Stimulated activated CD8-positive, alpha-beta memory T cell treated with anti-CD3 and anti-CD28 coated beads, Interleukin-15, amount 100 ng/mL, for 24 hours (primary cell): Measurements from ENCODE around the gene ADARB2.
"Not testable (repeated sequence)": the region's sequence is repeated elsewhere in the genome, so short reads cannot be mapped to it uniquely, and the experiment has no call there.

Experiments used
- DNase-seq: peaks from one replicate; pipeline ENCODE4 v3.0.0-alpha.2; 2020; ENCODE audit warnings: low read depth

The ADARB2 gene

DNA sequence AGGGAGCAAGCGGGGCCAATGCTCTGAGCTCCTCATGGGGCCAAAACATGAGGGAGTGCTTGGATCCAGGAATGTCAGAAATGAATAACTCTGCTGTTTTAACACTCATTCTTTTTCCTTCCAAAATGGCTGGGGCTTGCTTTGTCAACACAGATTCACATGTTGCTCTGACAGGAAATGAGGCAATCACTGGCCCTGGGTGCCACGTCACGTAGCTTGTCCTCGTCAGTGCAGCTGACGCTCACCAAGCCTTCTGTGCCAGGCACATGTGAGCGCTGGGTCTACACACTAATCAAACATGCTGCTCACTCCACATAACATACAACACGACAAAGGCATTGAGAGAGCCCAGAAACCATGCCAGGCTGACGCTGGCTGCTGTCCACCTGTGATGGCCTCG, 482.2 kb downstream of the ADARB2 start:
- no peak for DNase-seq

DNA sequence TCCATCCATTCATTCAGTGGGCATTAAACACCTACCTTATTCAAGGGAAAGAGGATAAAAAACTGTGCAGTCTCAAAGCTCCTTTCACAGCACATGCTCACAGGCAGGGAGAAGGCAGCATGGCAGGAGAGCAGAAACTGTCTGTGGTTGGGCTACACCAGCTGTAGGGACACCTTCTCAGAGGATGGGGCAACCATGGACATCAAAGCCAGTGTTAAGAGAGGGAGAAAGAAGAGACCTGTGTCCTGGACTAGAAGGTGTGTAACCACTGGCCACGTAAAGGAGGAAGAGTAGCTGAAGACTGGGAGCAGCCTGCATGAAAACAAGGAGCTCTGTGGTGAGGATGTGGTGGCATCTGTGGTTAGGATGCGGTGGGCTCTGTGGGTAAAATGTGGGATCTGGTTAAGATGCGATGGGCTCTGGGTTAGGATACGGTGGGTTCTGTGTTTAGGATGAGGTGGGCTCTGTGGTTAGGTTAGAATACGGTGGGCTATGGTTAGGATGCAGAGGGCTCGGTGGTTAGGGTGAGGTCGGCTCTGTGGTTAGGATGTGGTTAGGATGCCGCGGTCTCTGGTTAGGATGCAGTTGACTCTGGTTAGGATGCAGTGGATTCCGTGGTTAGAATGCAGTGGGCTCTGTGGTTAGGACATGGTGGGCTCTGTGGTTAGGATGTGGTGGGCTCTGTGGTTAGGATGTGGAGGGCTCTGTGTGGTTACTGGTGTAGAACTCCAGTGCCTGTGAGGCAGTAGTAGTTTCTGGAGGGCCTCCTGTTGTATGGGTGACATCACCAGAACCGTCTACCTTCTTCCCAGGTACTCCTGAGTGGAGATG, 483.6 kb downstream of the ADARB2 start:
- no peak for DNase-seq

DNA sequence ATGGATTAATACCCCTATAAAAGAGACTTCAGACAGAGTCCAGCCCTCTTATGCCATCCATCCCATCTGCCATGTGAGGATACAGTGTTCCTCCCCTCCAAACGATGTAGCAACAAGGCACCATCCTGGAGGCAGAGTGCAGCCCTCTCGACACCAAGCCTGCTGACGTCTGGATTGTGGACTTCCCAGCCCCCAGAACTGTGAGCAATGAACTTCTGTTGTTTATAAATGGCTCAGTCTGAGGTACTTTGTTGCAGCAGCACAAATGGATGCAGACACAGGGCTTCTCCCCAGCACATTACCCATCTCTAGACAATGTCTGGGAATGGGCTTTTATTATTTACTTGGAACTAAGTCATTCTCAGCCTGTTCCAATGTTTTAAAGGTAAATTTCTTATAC, 485.6 kb downstream of the ADARB2 start:
- DNase-seq = no peak

DNA sequence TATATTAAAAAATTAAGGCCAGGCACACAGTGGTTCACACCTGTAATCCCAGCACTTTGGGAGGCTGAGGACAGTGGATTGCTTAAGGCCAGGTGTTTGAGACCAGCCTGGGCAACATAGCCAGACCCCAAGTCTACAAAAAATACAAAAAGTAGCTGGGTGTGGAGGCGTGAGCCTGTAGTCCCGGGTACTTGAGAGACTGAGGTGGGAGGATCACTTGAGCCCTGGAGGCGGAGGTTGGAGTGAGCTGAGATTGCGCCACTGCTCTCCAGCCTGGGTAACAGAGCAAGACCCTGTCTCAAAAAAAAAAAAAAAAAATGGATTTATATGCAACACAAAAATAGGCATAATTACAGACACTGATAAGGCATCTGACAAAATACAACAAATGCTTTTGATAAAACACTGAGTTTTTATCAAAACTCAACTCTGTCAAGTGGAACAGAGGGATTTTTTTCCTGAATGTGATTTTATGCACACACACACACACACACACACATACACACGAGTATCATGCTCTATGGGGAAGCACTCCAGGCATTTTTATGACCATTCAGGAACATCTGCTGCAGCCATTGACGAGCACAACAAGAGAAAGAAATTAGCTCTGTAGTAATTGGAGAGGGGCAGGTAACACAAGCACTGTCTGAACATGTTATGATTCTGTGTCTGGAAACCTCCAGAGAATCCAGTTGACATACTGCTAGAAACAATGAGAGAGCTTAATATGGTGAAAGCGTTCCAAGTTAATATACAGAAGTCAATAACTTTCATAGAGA, 488.0 kb downstream of the ADARB2 start:
- DNase-seq = no peak

DNA sequence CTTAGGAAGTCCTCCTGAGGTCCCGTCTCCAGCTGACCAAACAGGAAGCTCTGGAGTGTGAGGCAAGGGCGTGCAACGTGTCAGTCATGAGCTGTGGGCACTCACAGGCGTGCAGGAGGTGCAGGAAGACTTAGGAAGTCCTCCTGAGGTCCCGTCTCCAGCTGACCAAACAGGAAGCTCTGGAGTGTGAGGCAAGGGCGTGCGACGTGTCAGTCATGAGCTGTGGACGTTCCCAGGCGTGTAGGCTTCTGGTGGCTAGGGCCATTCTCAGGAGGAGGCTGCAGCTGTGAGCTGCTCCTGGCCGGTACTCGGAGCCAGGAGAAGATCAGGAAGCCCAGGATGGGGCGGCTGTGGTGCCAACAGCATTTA, 489.1 kb downstream of the ADARB2 start:
- DNase-seq = not testable (repeated sequence)

DNA sequence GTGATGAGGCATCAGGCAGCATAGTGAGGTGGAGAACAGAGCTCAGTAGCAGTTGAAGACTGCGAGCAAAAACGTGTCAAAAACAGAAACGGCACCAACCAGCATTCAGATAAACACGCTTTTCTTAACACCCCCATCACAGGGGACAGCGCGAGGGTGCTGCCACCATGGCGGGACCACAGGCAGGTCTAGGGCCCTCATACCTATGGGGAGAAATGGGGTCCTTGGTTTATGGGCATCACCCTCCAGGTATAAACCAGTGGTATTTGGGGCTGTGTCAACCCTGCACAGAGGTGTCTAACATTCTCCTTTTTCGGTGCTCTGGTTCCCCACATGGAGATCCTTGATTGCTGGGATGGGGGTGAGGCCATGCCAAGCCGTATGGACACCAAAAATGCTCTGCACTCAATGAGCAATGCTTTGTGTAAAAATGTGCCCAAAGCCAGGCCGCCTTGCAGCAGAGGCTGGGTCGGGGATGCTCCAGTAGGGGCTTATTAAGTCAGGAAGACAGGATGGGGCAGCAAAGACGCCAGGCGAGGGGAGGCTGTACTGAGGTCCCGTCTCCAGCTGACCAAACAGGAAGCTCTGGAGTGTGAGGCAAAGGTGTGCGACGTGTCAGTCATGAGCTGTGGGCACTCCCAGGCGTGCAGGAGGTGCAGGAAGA, 489.6 kb downstream of the ADARB2 start:
- no peak for DNase-seq

DNA sequence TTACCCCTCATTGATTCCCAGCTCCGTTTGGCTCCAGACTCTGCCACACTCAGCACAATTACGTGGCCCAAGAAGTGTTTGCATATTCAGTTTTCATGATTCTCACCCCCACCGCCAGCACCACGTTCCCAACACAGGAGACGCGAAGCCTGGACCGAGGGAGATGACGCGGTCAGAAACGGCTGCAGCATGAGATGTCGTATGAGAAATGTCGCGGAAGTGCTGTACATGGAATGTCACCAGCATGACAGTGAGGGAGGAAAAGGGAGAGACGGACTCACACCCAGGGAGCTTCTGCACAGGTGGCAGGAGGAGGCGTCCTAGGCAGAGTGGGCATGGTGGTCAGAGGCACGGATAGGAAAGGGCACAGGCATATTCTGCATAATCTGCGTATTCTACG, 492.8 kb downstream of the ADARB2 start:
- no peak for DNase-seq

DNA sequence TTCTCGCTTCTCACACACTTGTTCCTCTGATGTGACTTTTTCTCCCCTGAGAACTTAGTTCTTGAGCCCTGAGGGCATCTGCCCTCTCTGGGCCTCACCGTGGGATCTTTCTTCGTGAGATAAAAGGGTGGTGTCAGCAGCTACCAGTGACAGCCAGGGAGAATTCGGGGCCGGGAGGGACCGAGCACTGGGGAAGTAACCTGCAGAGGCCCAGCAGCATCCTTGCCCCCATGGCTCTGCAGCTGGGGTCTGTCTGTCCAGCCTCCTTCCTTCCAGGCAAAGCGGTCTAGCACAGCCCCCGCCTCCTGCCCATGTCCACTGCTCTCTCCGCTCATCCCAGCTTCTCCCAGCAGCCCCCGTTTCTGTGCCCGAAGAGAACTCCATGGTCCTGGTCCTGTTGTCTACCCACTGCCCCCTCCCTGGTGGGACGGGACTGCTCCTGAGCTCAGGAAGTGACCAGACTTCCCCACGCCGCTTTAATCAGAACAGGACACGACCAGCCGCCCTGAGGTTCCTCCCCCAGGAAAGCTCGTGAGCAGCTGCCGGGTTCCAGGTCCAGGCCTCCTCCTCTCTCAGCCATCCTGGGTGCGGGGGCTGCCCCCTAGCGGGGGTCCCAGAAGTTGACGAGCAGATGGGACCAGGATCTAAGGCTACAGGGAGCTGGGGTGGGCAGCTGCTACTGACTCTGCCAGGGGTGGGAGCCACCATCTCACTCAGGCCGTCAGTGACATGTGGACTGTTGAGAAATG, 493.7 kb downstream of the ADARB2 start:
- DNase-seq = no peak

DNA sequence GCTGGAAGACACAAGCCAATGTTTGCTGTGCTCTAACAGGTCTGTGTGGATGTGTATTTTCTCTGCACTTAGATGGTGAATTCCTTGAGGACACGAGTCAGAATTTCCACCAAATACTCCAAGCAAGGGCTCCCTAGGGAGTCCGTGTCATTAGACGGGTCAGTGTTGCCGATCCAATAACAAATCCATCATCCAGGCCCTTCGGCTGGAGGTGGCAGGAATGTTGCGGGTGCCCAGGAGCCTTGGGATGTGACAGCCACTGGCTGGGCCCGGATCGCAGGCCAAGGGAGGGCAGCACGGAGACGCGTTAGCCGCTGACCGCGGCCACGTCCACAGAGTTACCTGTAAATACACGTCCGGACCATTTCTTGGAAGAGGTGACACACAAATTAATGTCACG, 494.4 kb downstream of the ADARB2 start:
- no peak for DNase-seq

DNA sequence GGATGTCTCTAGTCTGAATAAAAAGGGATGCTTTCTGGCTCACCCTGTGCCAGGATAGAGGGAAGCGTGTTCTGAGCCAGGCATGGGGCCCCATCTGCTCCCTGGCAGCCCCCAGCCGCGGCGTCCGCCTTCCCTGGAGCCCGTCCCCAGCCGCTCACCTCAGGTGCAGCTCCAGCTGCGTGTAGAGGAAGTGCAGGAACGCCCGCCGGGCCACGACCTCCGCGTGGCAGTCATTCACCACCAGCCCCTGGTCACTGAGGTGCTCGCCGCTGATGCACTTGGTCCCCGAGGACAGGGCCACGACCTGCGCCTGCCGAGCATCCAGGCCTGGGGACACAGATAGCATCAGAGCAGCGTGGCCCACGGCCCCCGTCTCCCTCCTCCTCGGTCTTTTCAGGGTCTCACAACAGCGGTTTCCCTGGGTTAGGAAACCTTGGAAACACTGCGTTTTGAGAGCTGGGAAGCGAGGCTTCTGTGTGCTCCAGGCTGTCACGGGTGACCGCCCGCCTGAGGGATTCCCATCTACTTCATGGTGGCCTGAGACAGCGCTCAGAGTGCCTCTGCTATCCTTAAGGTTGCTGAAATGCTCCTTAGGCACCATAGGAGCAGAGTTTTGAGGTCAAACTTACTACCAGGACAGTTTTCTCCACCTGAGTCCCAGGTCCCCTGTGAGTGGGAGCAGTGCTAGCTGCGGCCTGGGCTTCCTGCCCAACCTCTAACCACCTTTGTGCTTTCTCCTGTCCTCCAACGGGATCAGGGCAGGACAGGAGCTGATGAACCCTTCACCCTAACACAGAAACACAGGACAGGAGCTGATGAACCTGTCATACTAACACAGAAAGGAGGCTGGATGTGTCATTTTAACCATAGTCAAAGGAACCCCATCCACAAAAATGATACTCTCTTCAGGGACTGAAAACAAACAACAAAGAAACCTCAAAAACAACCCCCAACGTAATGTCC, 495.1 kb downstream of the ADARB2 start:
- DNase-seq = no peak

DNA sequence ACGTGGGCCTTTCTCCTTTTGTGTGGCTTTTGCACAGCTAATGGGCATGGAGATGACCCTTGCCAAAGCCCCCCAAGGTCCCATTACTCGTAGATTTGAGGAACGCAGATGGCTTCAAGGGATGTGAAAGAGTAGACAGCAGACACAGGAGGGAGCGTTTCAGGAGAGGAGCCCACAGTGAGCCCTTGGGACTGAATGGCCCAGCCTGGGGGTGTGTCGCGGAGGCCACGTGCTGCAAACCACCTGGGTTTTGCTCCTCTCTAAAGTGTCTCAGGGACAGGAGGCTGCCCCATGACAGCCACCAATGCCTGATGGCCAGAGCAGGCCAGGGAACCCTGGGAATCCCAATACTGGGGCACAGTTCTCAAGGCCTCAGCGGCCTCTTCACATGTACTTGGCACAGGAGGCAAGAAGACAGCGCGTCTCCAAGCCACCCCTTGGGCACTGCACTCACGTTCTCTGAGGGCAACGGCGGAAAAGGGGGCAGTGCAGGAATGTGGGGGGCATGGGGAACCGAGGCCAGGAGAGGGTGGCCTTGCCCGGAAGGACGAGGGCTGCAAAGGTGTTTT, 495.9 kb downstream of the ADARB2 start:
- no peak for DNase-seq

DNA sequence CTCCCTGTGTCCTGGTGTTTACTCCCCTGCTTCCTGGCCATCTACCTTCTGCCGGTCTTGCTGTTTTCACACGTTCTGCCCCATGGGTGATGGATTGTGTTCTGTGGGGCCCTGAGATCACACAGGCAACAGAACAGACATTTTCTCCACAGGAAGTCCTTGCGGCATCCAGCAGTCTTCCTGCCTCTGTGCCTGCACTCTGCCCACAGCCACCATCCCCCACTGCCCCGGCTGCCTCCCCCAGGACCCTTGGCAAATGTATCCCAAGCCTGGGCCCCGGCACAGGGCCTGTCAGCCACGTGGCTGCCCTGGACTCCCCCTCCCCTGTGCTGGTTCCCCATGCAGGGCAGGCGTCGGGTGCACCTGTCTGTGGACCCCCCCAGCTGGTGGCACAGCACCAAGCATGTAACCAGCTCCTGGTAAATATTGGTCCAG, 497.0 kb downstream of the ADARB2 start:
- DNase-seq = no peak

DNA sequence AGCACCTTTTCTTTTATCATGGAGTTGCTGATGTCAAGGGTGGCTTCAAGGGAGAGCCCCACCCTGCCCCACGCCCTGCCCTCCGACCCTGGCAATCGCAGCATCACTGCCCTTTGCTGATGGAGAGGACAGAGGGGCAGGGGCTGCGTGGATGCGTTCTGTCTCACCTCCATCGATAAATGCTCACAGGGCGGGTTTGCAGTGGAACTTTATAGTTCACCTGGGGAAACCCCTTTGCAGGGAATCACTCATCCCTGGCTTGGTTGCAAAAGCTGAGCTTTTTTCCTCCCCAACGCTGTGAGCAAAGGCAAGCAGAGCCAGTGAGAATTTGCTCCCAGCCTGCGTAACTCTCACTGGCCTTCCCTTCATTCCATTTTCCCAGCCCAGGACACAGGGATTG, 504.3 kb downstream of the ADARB2 start:
- DNase-seq = no peak

DNA sequence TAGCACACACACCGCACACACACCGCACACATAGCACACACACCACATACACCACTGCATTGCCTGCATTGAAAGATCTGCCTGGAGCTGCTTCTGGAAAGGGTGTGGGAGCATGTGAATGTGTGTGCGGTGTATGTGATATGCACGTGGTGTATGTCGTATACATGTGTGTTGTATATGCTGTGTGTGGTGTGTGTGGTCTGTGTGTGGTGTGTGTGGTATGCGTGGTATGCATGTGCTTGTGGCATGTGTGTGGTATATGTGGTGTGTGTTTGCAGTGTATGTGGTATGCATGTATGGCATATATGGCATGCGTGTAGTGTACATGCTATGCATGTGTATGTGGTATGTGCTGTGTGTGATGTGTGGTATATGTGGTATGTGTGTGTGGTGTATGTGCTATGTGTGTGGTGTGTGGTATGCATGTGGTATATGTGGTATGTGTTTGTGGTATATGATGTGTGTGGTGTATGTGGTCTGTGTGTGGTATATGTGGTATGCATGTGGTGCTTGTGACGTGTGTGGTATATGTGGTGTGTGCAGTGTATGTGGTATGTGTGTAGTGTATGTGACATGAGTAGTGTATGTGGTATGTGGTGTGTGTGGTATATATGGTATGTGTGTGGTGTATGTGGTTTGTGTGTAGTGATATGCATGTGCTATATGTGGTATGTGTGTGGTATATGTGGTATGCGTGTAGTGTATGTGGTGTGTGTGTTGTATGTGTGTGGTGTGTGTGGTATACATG, 505.0 kb downstream of the ADARB2 start:
- no peak for DNase-seq

DNA sequence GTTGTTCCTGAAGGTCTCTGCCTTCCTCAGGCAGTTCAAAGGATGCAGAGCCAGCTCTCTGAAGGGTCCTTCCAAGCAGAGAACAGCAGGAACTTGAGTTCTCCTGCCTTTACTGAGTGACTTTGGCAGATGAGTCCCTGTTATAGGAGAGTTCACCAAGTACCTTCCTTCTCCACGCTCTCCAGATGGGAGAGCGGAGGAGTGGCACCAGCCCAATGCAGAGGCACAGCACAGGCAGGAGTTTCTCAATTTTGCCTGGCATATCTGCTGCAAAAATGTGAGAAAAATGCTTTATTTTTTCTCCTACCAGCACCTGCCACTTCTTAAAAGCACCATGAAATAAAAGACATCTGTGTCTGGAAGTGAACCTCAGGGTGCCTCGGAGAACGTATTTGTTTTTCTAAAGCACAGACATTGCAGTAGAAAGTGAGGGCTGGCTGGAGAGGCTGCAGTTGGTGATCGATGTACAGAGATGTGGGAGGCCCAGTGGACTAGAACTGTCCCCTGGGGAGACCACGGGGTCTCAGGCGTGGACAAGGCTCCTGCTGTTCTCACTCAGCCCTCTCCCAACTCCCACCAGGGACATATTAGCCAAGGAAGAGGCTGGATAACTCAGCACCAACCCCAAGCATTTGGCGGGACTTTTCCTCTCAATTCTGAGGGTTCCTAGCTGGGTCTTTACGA, 506.6 kb downstream of the ADARB2 start:
- no peak for DNase-seq

DNA sequence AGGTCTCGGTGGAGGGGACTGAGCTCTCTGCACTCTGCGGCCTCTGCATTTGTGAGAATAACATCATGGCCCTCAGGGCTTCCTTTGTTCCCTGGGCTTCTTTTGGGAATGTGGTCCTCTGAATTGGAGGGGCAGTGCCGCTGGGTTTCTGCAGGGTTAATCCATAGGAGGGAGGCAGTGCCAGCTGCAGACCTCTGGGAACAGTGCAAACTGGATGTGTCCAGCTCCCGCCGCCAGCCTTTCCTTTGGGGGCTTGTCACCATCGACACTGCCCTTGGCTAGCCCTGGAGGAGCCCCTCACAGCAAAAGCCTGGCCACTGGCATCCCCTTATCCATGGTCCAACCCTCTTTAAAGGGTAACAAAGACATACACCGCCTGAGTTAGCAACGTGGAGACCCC, 507.2 kb downstream of the ADARB2 start:
- DNase-seq = no peak

DNA sequence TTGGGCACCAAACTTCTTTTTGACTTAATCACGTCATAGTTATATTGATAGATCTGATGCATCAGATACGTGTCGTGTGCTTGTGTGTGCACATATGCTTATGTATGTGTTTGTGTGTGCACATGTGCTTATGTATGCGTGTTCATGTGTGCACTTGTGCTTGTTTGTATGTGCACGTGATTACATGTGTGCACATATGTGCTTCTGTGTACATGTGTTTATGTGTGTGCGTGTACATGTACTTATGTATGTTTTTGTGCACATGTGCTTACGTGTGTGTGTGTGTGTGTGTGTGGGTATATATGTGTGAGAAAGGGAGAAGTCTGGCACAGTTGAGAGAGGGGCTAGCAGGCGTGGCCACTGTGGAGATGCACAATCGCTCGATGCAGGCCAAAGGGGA, 507.8 kb downstream of the ADARB2 start:
- no peak for DNase-seq

DNA sequence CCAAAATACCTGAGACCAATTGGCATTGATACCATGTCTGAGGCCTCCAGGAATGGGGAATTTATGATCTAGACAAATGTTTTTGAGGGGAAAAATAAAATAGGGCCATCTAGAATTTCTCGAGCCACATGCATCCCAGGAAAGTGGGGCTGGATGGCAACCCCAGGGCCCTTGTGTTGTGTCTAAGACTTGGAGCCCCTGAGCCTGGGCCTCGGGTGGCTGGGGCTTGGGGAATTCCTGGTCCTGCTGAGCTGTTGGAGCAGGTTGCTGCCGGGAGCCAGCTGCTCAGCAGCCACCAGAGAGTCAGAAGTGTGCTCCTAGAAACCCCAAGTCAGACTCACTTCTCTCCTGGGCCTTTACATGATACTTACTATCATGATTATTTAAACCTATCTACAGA, 508.2 kb downstream of the ADARB2 start:
- DNase-seq = no peak

DNA sequence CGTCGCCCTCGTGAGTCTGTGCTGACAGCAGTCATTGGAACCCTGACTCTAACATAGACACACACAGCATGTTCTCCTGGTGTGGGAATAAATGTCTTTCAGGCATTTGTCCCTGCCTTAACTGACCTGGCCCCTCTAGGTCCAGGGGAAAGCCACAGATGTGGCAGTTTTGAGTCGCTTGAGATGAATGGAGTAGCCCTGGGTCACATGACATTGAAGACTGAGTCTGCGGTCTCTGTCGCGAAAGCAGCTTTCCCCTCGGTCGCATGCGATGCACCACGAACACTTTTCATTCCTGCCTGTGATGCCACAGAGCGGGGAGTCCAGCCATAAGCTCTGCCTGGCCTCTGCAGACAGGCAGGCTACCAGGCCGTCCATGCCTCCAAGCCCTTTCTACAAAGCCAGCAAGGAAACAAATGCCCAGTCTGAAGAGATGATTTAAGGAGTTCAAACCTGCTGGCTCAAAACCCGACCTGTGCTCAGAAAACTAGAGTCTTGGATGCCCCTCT, 508.8 kb downstream of the ADARB2 start:
- no peak for DNase-seq
